NCI-H146 treated with DMSO at 0.1 percent for 48 hours (cell line): ENCODE data around the gene TMEM218.
"Not testable (repeated sequence)": the region's sequence is repeated elsewhere in the genome, so short reads cannot be mapped to it uniquely, and the experiment has no call there.

ENCODE experiments used
- DNase-seq: peaks from one replicate; lab custom pipeline; 2025; ENCODE audit not compliant: unreplicated experiment; lab: John Stamatoyannopoulos, UW

Gene TMEM218

DNA sequence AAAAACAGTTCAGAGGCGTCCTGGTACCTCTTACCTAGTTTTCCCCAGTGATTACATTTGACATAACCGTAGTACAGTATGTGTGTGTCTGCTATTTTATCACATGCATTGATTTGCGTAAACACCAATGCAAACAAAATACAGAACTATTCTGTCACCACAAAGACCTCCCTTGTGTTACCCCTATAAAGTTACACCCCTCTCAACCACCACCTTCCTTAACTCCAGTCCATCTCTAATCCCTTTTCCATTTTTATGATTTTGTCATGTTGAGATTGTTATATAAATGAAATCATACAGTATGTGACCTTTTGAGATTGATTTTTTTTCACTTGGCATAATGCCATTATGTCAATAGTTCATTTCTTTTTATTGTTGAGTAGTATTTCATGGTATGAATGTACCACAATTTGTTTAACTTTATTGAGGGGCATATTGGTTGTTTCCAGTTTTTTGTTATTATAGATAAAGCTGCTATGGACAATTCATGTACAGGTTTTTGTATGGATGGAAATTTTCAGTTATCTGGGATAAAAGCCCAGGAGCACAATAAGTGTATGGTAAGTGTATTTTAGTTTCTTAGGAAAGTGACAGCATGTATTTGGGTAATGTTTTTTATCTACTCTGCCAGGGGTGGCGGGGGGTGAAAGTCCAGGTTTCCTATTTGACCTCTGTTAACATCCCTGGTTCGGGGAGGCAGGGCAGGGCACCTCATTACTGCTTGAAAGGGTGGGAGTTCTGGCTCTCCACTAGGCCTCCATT, 54.3 kb downstream of the TMEM218 start:
- no peak for DNase-seq

DNA sequence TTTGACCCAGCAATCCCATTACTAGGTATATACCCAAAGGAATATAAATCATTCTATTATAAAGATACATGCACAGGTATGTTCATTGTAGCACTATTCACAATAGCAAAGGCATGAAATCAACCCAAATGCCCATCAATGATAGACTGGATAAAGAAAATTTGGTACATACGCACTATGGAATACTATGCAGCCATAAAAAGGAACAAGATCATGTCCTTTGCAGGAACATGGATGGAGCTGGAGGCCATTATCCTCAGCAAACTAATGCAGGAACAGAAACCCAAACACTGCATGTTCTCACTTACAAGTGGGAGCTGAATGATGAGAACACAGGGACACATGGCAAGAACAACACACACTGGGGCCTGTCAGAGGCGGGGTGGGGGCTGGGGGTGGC, 55.3 kb downstream of the TMEM218 start:
- DNase-seq = not testable (repeated sequence)

- no peak for DNase-seq
Observed at GRCh38 chr11:125055107-125055715, 56.2 kb downstream of the TMEM218 start.

DNA sequence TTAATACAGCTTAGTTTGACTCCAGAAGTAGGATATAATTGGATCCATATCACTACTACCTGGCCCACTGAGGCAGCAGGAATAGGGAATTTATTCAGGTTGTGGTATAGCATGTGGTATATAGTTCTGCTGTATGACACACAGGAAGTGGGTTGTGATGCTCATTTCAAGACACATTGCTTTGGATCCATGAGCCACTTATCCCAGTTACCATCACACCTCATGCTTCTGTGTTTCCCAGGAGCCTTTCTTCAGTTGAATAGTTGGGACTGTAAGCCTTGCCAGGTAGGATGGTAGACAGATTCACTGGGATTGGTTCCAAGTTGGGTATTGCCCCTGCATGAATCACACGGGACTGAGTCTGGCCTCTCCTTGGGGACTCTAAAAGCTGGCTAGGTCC, 58.3 kb downstream of the TMEM218 start:
- no peak for DNase-seq

DNA sequence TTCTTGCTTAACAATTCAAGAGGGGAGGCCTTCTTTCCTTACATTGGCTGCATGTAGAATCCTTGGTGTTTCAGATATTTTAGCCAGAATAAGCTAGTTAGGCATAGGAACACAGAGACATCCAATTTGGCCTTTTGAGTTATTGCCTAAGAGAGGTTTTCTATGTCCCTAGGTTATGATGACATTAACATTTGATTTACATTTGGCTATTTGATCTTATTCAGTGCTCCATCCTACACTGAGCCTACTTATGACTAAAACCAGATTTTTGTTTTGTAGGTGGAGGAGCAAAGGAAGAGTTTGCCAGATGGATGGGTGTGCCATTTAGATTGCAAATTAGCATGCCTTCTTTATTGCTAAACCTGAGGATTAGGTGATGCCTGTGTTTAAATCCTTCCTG, 59.4 kb downstream of the TMEM218 start:
- DNase-seq = no peak

DNA sequence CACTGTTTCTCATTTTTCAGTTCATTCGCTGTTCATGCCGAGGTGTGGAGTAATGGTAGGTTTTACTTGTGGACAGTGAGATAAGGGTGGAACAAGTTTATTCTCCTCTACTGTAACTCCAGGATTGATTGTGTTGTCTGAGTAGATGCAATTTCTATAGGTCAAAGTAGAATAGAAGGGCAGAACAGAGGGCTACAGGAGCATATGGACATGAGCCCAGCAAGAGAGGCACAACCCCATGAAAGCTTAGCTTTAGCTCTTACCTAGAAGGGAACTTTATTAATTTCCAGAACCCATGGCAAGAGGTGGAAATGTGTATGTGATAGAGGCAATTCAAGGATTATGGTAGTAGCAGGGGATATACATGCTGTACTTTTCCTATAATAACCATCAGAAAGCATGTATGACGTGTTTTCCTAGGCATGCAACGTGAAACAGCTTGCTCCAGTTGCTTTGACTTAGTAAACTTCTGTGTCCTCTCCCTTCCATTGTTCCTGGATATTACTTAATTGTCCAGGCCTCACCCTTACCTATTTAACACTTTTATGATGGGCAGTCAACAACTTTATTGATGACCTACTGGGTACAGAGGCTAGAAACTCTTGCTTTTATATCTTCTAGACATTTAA, 62.1 kb downstream of the TMEM218 start:
- no peak for DNase-seq
